GM23248 (cell line): ENCODE results near the gene PXDN.

ENCODE experiments used
- EZH2 ChIP-seq: fragments of 200-600 bp; sonication (generic); IDR thresholded peaks from 2 replicates; pipeline ENCODE4 v1.6.1; 2018; ENCODE audit warnings: antibody characterized with exemption, mild to moderate bottlenecking; ENCODE audit not compliant: insufficient read depth, poor library complexity, severe bottlenecking
- EZH2phosphoT487 ChIP-seq: fragments of 200-600 bp; sonication (generic); IDR thresholded peaks from 2 replicates; pipeline ENCODE4 v1.6.1; 2018; ENCODE audit warnings: antibody characterized with exemption, moderate library complexity, mild to moderate bottlenecking, low read depth; ENCODE audit not compliant: insufficient read depth

GRCh38 chr2:1750933-1751766 is 6.8 kb upstream of the PXDN start:
- TF ChIP-seq EZH2, result no peak
- TF ChIP-seq EZH2phosphoT487, result no peak
